ENCODE measurements around the gene PRRX2.

- TF ChIP-seq, protein P1, sequence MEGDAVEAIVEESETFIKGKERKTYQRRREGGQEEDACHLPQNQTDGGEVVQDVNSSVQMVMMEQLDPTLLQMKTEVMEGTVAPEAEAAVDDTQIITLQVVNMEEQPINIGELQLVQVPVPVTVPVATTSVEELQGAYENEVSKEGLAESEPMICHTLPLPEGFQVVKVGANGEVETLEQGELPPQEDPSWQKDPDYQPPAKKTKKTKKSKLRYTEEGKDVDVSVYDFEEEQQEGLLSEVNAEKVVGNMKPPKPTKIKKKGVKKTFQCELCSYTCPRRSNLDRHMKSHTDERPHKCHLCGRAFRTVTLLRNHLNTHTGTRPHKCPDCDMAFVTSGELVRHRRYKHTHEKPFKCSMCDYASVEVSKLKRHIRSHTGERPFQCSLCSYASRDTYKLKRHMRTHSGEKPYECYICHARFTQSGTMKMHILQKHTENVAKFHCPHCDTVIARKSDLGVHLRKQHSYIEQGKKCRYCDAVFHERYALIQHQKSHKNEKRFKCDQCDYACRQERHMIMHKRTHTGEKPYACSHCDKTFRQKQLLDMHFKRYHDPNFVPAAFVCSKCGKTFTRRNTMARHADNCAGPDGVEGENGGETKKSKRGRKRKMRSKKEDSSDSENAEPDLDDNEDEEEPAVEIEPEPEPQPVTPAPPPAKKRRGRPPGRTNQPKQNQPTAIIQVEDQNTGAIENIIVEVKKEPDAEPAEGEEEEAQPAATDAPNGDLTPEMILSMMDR (IDR thresholded peaks at IDR 0.05), result no peak
- TF ChIP-seq POLR2A (IDR thresholded peaks at IDR 0.05), result no peak
- TF ChIP-seq EP300 (IDR thresholded peaks at IDR 0.05), result no peak
These were observed 10.2 kb downstream of the PRRX2 start for GRCh38 chr9:129675620-129676019.
